Kidney (tissue), 14 donors: Measurements from ENCODE around the gene STUB1. TPM values are rescaled to one million over a fixed set of nuclear protein-coding genes. Genes with fewer than 3 reads are reported as not detected.

Experiments
- DNase-seq, 5 donors: peaks; one replicate each; pipeline ENCODE4 v3.0.0-alpha.2; 2013 to 2020
- FAIRE-seq: peaks from 2 replicates; lab custom pipeline; 2012; peaks lifted over from hg19 to GRCh38; lab: Jason Lieb, UNC
- H3K27ac ChIP-seq, 2 donors: one replicate each; pipeline ENCODE4 v1.7.0; 2013; ENCODE audit warnings: low read depth in 2 of 2, low read length in 2 of 2, inconsistent platforms in 1 of 2
- H3K27me3 ChIP-seq: one replicate; pipeline ENCODE4 v1.7.1; 2013; ENCODE audit warnings: low read length, inconsistent platforms; ENCODE audit not compliant: control insufficient read depth, insufficient read depth
- H3K36me3 ChIP-seq, 3 donors: one replicate each; pipeline versions ENCODE4 v1.7.0 to v1.7.1; 2013; ENCODE audit warnings: low read length in 3 of 3, control low read depth in 1 of 3, inconsistent platforms in 1 of 3; ENCODE audit not compliant: insufficient read depth in 3 of 3, control insufficient read depth in 2 of 3
- H3K4me1 ChIP-seq, 3 donors: one replicate each; pipeline versions ENCODE4 v1.7.0 to v1.7.1; 2013; ENCODE audit warnings: low read length in 3 of 3, inconsistent platforms in 1 of 3, low read depth in 1 of 3; ENCODE audit not compliant: control insufficient read depth in 2 of 3, insufficient read depth in 2 of 3
- H3K4me3 ChIP-seq, 3 donors: one replicate each; pipeline versions ENCODE4 v1.7.0 to v1.8.1; 2013; ENCODE audit warnings: low read length in 3 of 3, control low read depth in 1 of 3, inconsistent platforms in 1 of 3
- H3K9ac ChIP-seq, 3 donors: one replicate each; pipeline versions ENCODE4 v1.7.0 to v1.7.1; 2013; ENCODE audit warnings: low read length in 3 of 3, control low read depth in 1 of 3, inconsistent platforms in 1 of 3
- H3K9me3 ChIP-seq, 3 donors: one replicate each; pipeline versions ENCODE4 v1.7.0 to v1.7.1; 2013; ENCODE audit warnings: low read length in 3 of 3, control low read depth in 1 of 3, inconsistent platforms in 1 of 3; ENCODE audit not compliant: control insufficient read depth in 2 of 3, insufficient read depth in 1 of 3
- intact Hi-C: fragments of 100-400 bp; cut with DNase I; formaldehyde crosslinking; loops from one replicate; pipeline ENCODE4 v1.11.1; 2022
- polyA plus RNA-seq: library from polyadenylated mRNA; stranded (reverse); fragments of 350-450 nt; fragmentation: Illumina TruSeq; extraction: RNeasy Lipid Tissue Mini Kit (QIAGEN cat#74804); gene quantifications from one replicate; pipeline ENCODE4 v1.2.3, GENCODE V29; 2014; ENCODE audit warnings: low read depth, low replicate concordance; ENCODE audit not compliant: insufficient read depth
- total RNA-seq: library from RNA; stranded (reverse); fragmentation: NEBNext Ultra II Directional; extraction: Animal tissue kit (Norgen Biotek cat#: 25700); gene quantifications from one replicate; pipeline ENCODE4 v1.2.1, GENCODE V29; 2021
- TF ChIP-seq, protein P1 (sequence below): IDR thresholded peaks from 3 replicates; pipeline ENCODE4 v1.5.1; 2012; ENCODE audit warnings: mild to moderate bottlenecking, moderate library complexity, borderline replicate concordance; ENCODE audit not compliant: insufficient read depth; ENCODE audit errors: extremely low read depth
- donor health status: control.
- donor health status: control.
- donor health status: control.
- donor health status: control.
- donor health status: control.
- donor health status: DM: yes; HTN: yes; CAD: no.
- donor health status: Normal renal cell carcinoma (clear cell type).

The STUB1 gene
- total and polyA plus RNA-seq, 2 donors from 2014 or later: 92.9 to 218 TPM

DNA sequence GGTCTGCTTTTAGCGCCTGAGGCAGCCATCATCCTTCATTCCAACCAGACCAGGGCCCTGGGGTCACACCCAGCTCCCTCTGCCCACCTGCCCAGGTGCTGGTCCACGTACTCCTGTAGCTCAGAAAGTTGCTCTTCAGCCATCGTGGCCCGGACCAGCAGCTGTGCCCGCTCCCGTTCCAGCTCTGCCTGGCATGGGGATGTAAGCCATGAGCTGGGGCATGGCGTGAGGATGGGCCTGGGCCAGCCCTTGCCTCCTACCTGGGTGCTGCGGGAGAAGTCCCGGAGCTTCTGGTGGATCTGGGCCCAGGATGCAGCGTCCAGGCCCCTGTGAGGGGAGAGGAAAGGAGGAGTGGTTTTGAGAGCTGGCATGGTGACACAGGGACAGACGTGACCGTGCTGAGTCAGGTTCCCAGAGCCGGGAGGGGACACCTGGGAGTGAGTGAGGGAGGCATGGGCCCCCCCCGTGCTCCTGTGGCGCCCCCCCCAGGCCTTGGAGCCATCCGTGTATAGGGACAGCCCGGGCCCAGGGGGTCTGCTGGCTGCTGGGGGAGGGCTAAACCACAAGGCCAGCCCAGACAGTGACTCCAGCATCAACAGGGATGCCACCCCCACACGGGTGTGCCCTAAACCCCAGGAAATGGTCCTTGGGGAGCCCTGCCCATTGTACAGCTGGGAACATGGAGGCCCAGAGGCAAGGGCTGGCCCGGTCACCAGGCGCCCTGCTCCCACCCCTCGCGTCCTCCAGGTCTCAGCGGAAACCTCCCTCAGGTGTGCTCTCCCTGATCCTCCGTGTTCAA, 42.8 kb downstream of the STUB1 start:
- intact Hi-C loops: no loop called here
- Histone ChIP-seq H3K36me3 (no peaks in the 10 kb centered on the region), H3K27me3 (no peaks in the 10 kb centered on the region), H3K4me1 (peaks cover 0 to 28% (median 4%) of the 10 kb centered on the region in 3 donors), H3K9ac (no peak overlapping the region), H3K4me3 (no peak overlapping the region), H3K27ac (no peak overlapping the region), H3K9me3 (no peaks in the 10 kb centered on the region)
- FAIRE-seq: no peak
- DNase-seq: no peak
- TF ChIP-seq, protein P1, sequence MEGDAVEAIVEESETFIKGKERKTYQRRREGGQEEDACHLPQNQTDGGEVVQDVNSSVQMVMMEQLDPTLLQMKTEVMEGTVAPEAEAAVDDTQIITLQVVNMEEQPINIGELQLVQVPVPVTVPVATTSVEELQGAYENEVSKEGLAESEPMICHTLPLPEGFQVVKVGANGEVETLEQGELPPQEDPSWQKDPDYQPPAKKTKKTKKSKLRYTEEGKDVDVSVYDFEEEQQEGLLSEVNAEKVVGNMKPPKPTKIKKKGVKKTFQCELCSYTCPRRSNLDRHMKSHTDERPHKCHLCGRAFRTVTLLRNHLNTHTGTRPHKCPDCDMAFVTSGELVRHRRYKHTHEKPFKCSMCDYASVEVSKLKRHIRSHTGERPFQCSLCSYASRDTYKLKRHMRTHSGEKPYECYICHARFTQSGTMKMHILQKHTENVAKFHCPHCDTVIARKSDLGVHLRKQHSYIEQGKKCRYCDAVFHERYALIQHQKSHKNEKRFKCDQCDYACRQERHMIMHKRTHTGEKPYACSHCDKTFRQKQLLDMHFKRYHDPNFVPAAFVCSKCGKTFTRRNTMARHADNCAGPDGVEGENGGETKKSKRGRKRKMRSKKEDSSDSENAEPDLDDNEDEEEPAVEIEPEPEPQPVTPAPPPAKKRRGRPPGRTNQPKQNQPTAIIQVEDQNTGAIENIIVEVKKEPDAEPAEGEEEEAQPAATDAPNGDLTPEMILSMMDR: no peak

DNA sequence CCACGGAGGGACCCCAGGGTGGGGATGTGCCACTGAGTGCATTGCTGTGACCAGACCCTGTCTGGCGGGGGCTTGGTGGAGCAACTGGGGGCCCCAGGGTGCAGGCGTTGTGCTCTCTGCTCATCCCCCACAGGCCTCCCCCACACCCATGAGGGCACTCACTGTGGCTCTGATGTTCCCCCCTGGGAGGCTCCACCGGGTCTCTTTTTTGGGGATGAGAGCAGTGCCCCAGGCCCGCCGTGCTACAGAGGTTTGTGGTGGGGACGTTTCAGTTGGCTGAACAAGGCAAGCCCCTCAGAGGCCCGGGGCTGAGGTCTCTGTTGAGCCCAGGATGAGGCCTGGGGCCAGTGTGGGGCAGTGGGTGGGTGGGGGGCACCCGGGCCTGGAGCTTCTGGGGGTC, 43.5 kb downstream of the STUB1 start:
- no peak for FAIRE-seq

DNA sequence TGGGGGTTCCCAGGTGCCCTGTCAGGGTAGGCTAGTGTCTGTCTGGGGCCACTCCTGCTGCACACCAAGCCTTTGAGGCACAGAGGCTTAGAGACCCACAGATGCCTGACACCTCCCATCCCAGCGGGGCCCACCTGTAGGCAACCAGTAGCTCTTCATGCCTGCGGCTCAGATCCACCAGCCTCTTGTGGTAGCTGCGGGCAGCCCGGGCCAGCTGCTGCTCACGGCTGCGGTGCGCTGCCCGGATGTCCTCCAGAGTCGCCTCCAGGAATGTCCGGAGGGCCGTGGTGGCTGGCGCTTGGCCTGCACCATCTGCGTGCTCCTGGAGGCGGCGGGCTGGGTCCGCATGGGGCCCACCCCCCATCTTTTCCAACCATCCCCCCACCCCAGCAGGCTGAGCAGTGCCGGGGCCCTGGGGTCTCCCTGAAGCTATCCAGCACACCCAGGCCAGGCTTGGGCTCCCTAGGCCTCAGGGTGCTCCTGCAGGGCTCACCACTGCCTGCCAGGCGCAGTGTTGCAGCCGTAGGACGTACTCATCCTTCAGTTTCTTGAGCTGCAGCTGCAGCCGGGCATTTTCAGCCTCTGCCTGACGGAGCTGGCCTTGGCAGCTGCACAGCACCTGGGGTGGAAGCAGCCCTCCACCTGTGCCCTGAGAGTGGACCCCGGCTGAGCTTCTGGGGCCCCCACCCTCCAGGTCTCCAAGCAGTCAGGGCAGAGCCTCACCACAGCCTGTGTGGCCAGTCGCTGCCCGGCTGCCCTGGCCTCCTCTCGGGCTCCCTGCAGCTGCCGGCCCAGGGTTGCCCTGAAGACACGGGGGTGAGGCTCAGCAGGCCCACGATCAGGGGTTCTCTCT, 44.2 kb downstream of the STUB1 start:
- FAIRE-seq (no peak), DNase-seq (no peak)
- Histone ChIP-seq H3K27me3 (no peaks in the 10 kb centered on the region), H3K9ac (no peak overlapping the region), H3K4me1 (peaks cover 0 to 27% (median 4%) of the 10 kb centered on the region in 3 donors), H3K27ac (no peak overlapping the region), H3K4me3 (no peak overlapping the region), H3K36me3 (no peaks in the 10 kb centered on the region), H3K9me3 (no peaks in the 10 kb centered on the region)
- intact Hi-C loops: no loop called here
- TF ChIP-seq, protein P1: no peak

More for the DNA sequence above, 43.5 kb downstream of the STUB1 start:
- Histone ChIP-seq H3K4me1 (peaks cover 0 to 31% (median 4%) of the 10 kb centered on the region in 3 donors), H3K27me3 (no peaks in the 10 kb centered on the region), H3K36me3 (no peaks in the 10 kb centered on the region), H3K27ac (no peak overlapping the region), H3K9me3 (no peaks in the 10 kb centered on the region), H3K9ac (no peak overlapping the region), H3K4me3 (no peak overlapping the region)
- no peak for DNase-seq
- TF ChIP-seq, protein P1: no peak
- intact Hi-C loops: no loop called here
